Heart left ventricle (tissue), 13 donors: ENCODE results near the gene R3HDM2.

ENCODE experiments used
- CTCF ChIP-seq, 12 donors: fragments of 200-600 bp; sonication (generic) in 4 of 12; IDR thresholded peaks; one replicate each; pipeline versions ENCODE4 v1.5.0 to v1.8.0; 2018 to 2022; ENCODE audit warnings: antibody characterized with exemption in 12 of 12, mild to moderate bottlenecking in 5 of 12
- POLR2A ChIP-seq, 2 donors: fragments of 450-650 bp; IDR thresholded peaks; one replicate each; pipeline ENCODE4 v1.6.1; 2017; ENCODE audit warnings: antibody characterized with exemption in 2 of 2, mild to moderate bottlenecking in 2 of 2, moderate library complexity in 2 of 2
- donor health status: ischemic (EF 13 %, LVEDD 7.1; RV severe dilation, severe dysfunction).
- donor health status: DM: no; HTN: yes; CAD: no.
- donor health status: DM: no; HTN: no; CAD: no.
- donor health status: ischemic (EF 25% LVEDD 6.9; RV normal size, moderate dysfunction).
- donor health status: ischemic (EF 25% LVEDD 5.7; RV mildly dilated, moderate dysfunction).
- donor health status: ischemic (EF 35%, LVEDD 5.7; RV mildly dilated, moderate dysfunction).
- donor health status: nonischemic (EF 11% LVEDD 7.7; RV severe dilation, severe dysfunction).
- donor health status: DM: yes; HTN: yes; CAD: no.
- donor health status: PGD.
- donor health status: ischemic (EF 29% LVEDD 5.4; RV normal size, mild dysfunction).
- donor health status: nonischemic (EF 23%, LVEDD 6.1; RV moderate dilation, normal function).

- TF ChIP-seq CTCF (IDR thresholded peaks at IDR 0.05), result no peak
- TF ChIP-seq POLR2A (IDR thresholded peaks at IDR 0.05), result peak in 1 of 2 donors; percentile 36
Measured at GRCh38 chr12:57236925-57237595, 193.8 kb downstream of the R3HDM2 start.
